ENCODE measurements around the gene BABAM2.

- TF ChIP-seq ZFP69B (tag by site-specific recombination; IDR thresholded peaks at IDR 0.05) (no peak), ZBTB49 (tag by site-specific recombination; IDR thresholded peaks at IDR 0.05; ENCODE audit: low read depth) (no peak), ZNF112 (tag by site-specific recombination; IDR thresholded peaks at IDR 0.05) (no peak), SETDB1 (IDR thresholded peaks at IDR 0.05; ENCODE audit: insufficient read length, low read length) (no peak), CTCF (tag by site-specific recombination; IDR thresholded peaks at IDR 0.05) (no peak), ZNF792 (tag by site-specific recombination; IDR thresholded peaks at IDR 0.05) (no peak), ZFP41 (tag by site-specific recombination; IDR thresholded peaks at IDR 0.05; ENCODE audit: borderline replicate concordance) (no peak), ZNF274 (IDR thresholded peaks at IDR 0.05; ENCODE audit: low read length) (no peak), ZNF274 (tag by site-specific recombination; IDR thresholded peaks at IDR 0.05; ENCODE audit: borderline replicate concordance) (no peak), ZNF677 (tag by site-specific recombination; IDR thresholded peaks at IDR 0.05) (no peak), ZNF426 (tag by site-specific recombination; IDR thresholded peaks at IDR 0.05) (no peak), YY1 (tag by site-specific recombination; IDR thresholded peaks at IDR 0.05) (no peak), GLIS1 (tag by site-specific recombination; IDR thresholded peaks at IDR 0.05) (no peak)
Measured at GRCh38 chr2:28387082-28387960, 496.8 kb downstream of the BABAM2 start.
